ENCODE data around the gene MIGA1.
A peak's percentile ranks its signal among the peaks of the same experiment; 100 is the strongest.

The MIGA1 gene

DNA sequence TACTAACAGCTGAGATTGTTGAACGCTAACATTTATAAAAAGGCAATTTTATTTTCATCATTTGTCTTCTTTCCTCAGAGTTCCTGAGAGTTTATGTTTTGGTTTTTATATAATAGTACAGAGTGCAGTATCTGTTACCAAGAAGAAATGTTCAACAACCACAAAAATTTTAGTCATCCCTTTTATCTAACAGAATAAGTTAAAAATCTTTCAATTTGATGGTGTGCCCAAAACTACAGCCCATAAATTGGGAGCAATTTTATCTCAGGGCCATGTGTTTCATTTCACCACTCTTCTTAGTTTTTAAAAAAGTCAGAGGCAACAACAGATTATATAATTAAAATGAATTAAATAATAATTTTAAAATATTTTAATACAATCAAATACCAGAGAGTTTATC is 146.1 kb downstream of the MIGA1 start:
- Mint-ChIP-seq H3K9me3 (no peaks in the 10 kb centered on the region), H3K27ac (no peak overlapping the region), H3K4me1 (ENCODE audit: low read depth in 2 of 2) (peaks cover 0 to 11% of the 10 kb centered on the region in 2 donors), H3K27me3 (peaks cover 0 to 4% of the 10 kb centered on the region in 2 donors), H3K4me3 (no peak overlapping the region), H3K36me3 (ENCODE audit: insufficient read depth) (no peaks in the 10 kb centered on the region)
- ATAC-seq (replicated peaks) (no peak), DNase-seq (no peak)

DNA sequence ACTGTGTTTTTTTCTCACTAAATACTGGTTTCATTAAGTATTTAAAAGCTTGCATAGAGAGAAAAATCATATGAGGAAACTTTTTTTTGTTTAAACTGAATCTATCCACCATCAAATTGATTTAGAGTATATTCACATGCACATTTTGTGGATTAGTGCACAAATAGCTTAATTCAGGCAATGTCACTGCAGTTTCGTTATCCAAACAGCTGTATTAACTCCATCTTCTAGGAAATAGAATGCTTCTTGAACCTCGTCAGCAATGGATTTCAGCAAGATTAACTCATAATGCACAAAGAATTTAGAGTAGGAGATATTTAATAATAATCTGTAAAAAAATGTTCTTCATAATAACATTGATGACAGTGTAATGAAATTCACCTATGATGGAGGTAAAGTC is 146.5 kb downstream of the MIGA1 start:
- peaks cover 0 to 4% of the 10 kb centered on the region in 2 donors for H3K27me3 Mint-ChIP-seq
- no peak for ATAC-seq (replicated peaks)
- DNase-seq, result no peak
- peaks cover 0 to 11% of the 10 kb centered on the region in 2 donors for H3K4me1 Mint-ChIP-seq (ENCODE audit: low read depth in 2 of 2)
- peak overlapping the region in 1 of 2 donors; percentile 91 for H3K27ac Mint-ChIP-seq
- peak overlapping the region; percentile 51 to 83 for H3K4me3 Mint-ChIP-seq
- H3K9me3 Mint-ChIP-seq, result no peaks in the 10 kb centered on the region
- no peaks in the 10 kb centered on the region for H3K36me3 Mint-ChIP-seq (ENCODE audit: insufficient read depth)

DNA sequence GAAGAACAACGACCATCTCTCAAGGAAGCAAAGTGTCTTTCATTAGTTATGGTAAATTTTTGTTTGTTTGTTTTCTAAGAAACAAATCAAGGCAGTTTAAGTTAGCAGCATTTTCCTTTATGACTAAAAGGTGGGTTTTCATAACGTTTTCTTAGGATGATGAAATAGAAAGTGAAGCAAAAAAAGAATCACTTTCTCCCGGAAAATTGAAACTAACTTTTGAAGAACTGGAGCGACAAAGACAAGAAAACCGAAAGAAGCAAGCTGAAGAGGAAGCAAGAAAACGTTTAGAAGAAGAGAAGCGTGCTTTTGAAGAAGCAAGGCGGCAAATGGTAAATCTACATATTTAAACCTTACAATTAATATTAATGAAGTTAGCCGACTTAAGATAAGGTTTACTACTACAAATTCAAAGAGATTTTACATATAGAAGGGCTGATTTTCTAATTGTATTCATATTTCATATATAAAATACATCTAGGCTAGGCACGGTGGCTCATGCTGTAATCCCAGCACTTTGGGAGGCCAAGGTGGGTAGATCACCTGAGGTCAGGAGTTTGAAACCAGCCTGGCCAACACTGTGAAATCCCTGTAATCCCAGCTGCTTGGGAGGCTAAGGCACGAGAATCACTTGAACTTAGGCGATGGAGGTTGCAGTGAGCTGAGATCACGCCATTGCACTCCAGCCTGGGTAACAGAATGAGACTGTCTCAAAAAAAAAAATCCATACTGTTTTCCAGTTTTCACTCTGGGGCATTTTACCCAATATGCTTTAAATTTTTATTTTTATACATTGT is 147.3 kb downstream of the MIGA1 start:
- peak; percentile 29 for ATAC-seq (replicated peaks)
- no peaks in the 10 kb centered on the region for H3K36me3 Mint-ChIP-seq (ENCODE audit: insufficient read depth)

DNA sequence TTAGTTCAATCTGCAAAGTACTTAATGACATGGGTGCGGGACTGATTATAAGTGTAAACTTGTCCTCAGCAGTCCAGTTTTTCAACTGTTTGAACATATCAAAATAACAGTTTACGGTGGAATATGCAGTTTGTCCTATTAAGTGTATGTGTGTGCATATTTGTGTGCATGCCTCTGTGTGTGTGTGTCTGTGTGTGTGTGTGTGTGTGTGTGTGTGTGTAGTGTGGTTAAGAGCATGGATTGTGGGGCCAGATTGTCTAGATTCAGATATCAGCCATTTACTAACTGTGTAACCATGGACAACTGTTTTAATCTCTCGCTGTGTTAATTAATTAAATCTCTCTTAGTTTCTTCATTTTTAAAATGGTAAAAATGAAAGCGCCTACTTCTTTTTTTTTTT is 148.0 kb downstream of the MIGA1 start:
- DNase-seq, result no peak
- Mint-ChIP-seq H3K27ac (no peak overlapping the region), H3K36me3 (ENCODE audit: insufficient read depth) (no peaks in the 10 kb centered on the region), H3K4me1 (ENCODE audit: low read depth in 2 of 2) (peaks cover 0 to 11% of the 10 kb centered on the region in 2 donors), H3K27me3 (peaks cover 0 to 4% of the 10 kb centered on the region in 2 donors), H3K9me3 (no peaks in the 10 kb centered on the region), H3K4me3 (peak overlapping the region in 1 of 2 donors; percentile 0)
- ATAC-seq (replicated peaks), result no peak

More for the DNA sequence above, 147.3 kb downstream of the MIGA1 start:
- Mint-ChIP-seq H3K27ac (peak overlapping the region; percentile 24 to 91), H3K9me3 (no peaks in the 10 kb centered on the region), H3K4me3 (peak overlapping the region; percentile 51 to 83), H3K4me1 (ENCODE audit: low read depth in 2 of 2) (peaks cover 0 to 11% of the 10 kb centered on the region in 2 donors), H3K27me3 (peaks cover 0 to 4% of the 10 kb centered on the region in 2 donors)
- DNase-seq, result no peak
